Mononuclear cell (primary cell): ENCODE measurements around the gene MED20. TPM values are rescaled to one million over a fixed set of nuclear protein-coding genes. Genes with fewer than 3 reads are reported as not detected.

ENCODE experiments used
- H3K27me3 ChIP-seq: 2 replicates; pipeline ENCODE4 v1.6.0; 2011; ENCODE audit warnings: low read length, control low read depth; ENCODE audit not compliant: insufficient read depth
- H3K4me1 ChIP-seq: 2 replicates; pipeline ENCODE4 v1.5.1; 2011; ENCODE audit warnings: mild to moderate bottlenecking, low read length, control low read depth; ENCODE audit not compliant: insufficient read depth
- H3K4me3 ChIP-seq: 2 replicates; pipeline ENCODE4 v1.5.1; 2011; ENCODE audit warnings: mild to moderate bottlenecking, low read length, moderate library complexity
- H3K9me3 ChIP-seq: 2 replicates; pipeline ENCODE4 v1.5.1; 2011; ENCODE audit warnings: low read depth, mild to moderate bottlenecking, control low read depth, low read length
- total RNA-seq: library from RNA; depleted of rRNA; stranded (reverse); fragments of >200 nt; gene quantifications from one replicate; pipeline ENCODE4 v1.2.3, GENCODE V29; 2012

MED20 gene
- total RNA-seq, 1 donor = 2.5 TPM

DNA sequence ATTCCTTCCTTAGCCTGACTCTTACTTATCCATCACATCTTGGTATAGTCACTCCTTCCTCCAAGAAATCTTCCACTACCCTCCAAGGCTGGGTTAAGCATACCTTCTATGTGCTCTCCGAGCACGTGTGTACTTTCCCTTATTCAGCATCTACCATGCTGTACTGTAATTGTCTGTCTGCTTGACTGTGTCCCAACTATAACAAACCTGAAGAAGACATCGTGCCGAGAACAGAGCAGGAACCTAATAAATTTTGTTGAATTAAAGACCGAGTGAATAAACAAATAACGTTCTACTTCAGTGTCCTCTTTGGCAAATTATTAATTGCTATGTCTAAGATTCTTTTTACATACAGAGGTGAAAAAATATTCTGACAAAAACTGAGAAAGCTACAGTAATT, 61.6 kb downstream of the MED20 start:
- no peaks in the 10 kb centered on the region for H3K27me3 ChIP-seq
- H3K4me3 ChIP-seq = no peak overlapping the region
- no peaks in the 10 kb centered on the region for H3K9me3 ChIP-seq
- H3K4me1 ChIP-seq = no peaks in the 10 kb centered on the region

DNA sequence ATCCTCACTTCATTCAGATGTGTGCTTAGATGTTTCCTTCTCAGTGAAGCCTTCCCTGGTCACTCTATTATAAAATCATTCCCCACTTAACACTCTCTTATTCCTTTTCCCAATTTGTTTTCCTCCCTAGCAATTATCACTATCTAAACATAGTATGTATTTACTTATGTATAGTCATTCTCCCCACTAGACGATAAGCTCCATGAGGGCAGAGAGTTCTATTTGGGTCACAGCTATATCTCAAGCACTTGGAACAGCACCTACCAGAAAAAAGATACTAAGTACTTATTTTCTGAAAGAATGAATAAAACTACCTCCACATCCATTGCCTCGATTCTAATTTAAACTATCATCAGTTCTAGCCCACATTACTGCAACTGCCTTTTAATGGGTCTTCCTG, 62.2 kb downstream of the MED20 start:
- H3K9me3 ChIP-seq = no peaks in the 10 kb centered on the region
- H3K4me3 ChIP-seq = no peak overlapping the region
- no peaks in the 10 kb centered on the region for H3K27me3 ChIP-seq
- H3K4me1 ChIP-seq = no peaks in the 10 kb centered on the region

Other genes starting within 250 kb of the MED20 start
- 18.1 TPM for gene TFEB, start 185.5 kb downstream of the MED20 start, total RNA-seq
- 0.10 TPM for gene PGC, start 173.7 kb downstream of the MED20 start, total RNA-seq
- 2.1 TPM for gene FRS3, start 141.2 kb downstream of the MED20 start, total RNA-seq
- 0.31 TPM for gene PRICKLE4, start 140.4 kb downstream of the MED20 start, total RNA-seq
- 56.3 TPM for gene TOMM6, start 133.4 kb downstream of the MED20 start, total RNA-seq
- 3.5 TPM for gene USP49, start 25.8 kb downstream of the MED20 start, total RNA-seq
- 3.8 TPM for gene BYSL, start 360 bp upstream of the MED20 start, total RNA-seq
- 219 TPM for gene CCND3, start 20.7 kb upstream of the MED20 start, total RNA-seq
- 25.9 TPM for gene TAF8, start 129.4 kb upstream of the MED20 start, total RNA-seq
- gene C6orf132, start 221.5 kb upstream of the MED20 start, total RNA-seq = not detected